IMR-90 (cell line): ENCODE results near the gene SLC16A2.
A peak's percentile ranks its signal among the peaks of the same experiment; 100 is the strongest.

ENCODE experiments used
- CEBPB ChIP-seq: IDR thresholded peaks from 2 replicates; pipeline ENCODE4 v1.6.1; 2012; ENCODE audit warnings: low read depth, low read length, improper control_type of control experiment
- CTCF ChIP-seq: conservative IDR thresholded peaks from 2 replicates; pipeline ENCODE4 v1.5.1; 2012; ENCODE audit warnings: mild to moderate bottlenecking, low read depth, low read length, improper control_type of control experiment
- ELK1 ChIP-seq: fragments of 150-350 bp; IDR thresholded peaks from 2 replicates; pipeline ENCODE4 v1.6.1; 2016; ENCODE audit warnings: low read depth, mild to moderate bottlenecking, low read length, moderate library complexity, borderline replicate concordance
- MAFK ChIP-seq: IDR thresholded peaks from 2 replicates; pipeline ENCODE4 v1.6.1; 2012; ENCODE audit warnings: low read depth, low read length, improper control_type of control experiment
- POLR2A ChIP-seq: IDR thresholded peaks from 2 replicates; pipeline ENCODE4 v1.6.1; 2012; ENCODE audit warnings: mild to moderate bottlenecking, low read depth, low read length
- RAD21 ChIP-seq: IDR thresholded peaks from 2 replicates; pipeline ENCODE4 v1.6.1; 2012; ENCODE audit warnings: low read length, improper control_type of control experiment
- RFX5 ChIP-seq: IDR thresholded peaks from 2 replicates; pipeline ENCODE4 v1.8.0; 2012; ENCODE audit warnings: low read depth, mild to moderate bottlenecking, low read length, moderate library complexity
- SMC3 ChIP-seq: fragments of 150-350 bp; IDR thresholded peaks from 2 replicates; pipeline ENCODE4 v1.6.1; 2016; ENCODE audit warnings: low read depth, mild to moderate bottlenecking, antibody characterized with exemption, low read length, moderate library complexity
- USF2 ChIP-seq: fragments of 150-350 bp; IDR thresholded peaks from 2 replicates; pipeline ENCODE4 v1.6.1; 2017; ENCODE audit warnings: mild to moderate bottlenecking, antibody characterized with exemption, low read length, low read depth

GRCh38 chrX:74536152-74536831, 115.0 kb downstream of the SLC16A2 start:
- 0 out of 2 replicates have a peak, but pooled peaks have one; percentile 16 for TF ChIP-seq POLR2A
- no peak for TF ChIP-seq USF2
- TF ChIP-seq CTCF = peak; percentile 37
- no peak for TF ChIP-seq ELK1
- TF ChIP-seq RAD21 = no peak
- no peak for TF ChIP-seq SMC3
- TF ChIP-seq RFX5 = no peak
- TF ChIP-seq MAFK = no peak
- no peak for TF ChIP-seq CEBPB
